ENCODE data around the gene GABARAPL1. TPM values are rescaled to one million over a fixed set of nuclear protein-coding genes. Genes with fewer than 3 reads are reported as not detected.

The GABARAPL1 gene
- total RNA-seq, 1 donor from 2014 or later = 119 TPM

DNA sequence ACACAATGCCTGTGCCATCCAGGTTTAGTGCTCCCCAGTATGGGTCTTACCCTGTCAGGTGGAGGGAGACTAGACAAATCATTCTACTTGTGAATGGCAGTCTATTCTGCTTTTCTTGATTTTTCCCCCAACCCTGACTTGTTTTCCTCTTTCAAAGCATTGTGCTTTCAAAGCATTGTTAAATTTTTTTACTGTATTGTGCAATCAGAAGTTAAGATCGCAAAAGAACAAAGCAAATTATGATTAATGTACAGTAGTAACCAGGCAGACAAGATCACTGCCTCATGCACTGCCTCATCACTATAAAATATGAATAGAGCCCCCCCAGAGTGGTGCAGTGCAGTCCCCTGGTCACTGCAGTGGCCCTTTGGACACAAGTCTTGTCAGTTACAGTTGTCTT is 14.1 kb downstream of the GABARAPL1 start:
- Histone ChIP-seq H3K4me2 (ENCODE audit: low read length) (no peak overlapping the region), H3K27ac (ENCODE audit: low read depth, low read length) (no peak overlapping the region), H3K4me3 (ENCODE audit: insufficient read depth, low read depth, low read length) (no peak overlapping the region), H3K9me3 (ENCODE audit: insufficient read depth, low read depth, low read length) (no peaks in the 10 kb centered on the region), H2AFZ (ENCODE audit: low read depth, low read length) (no peak overlapping the region), H3K9ac (ENCODE audit: low read length) (no peak overlapping the region), H3K27me3 (ENCODE audit: insufficient read depth, low read length) (no peaks in the 10 kb centered on the region), H3K4me1 (ENCODE audit: insufficient read depth, low read length) (no peaks in the 10 kb centered on the region), H4K20me1 (ENCODE audit: insufficient read depth, low read length) (peaks cover 19% of the 10 kb centered on the region), H3K36me3 (ENCODE audit: insufficient read depth, low read length) (peaks cover 27% of the 10 kb centered on the region), H3K79me2 (ENCODE audit: insufficient read depth, low read length) (no peaks in the 10 kb centered on the region)
- Mint-ChIP-seq H3K4me1 (ENCODE audit: low read depth, unreplicated experiment) (peaks cover 3% of the 10 kb centered on the region), H3K36me3 (ENCODE audit: low read depth, unreplicated experiment) (peaks cover 30% of the 10 kb centered on the region), H3K27me3 (ENCODE audit: low read depth, unreplicated experiment) (no peaks in the 10 kb centered on the region), H3K4me3 (ENCODE audit: unreplicated experiment) (no peak overlapping the region), H3K27ac (ENCODE audit: unreplicated experiment) (no peak overlapping the region), H3K9me3 (ENCODE audit: unreplicated experiment) (no peaks in the 10 kb centered on the region)
- TF ChIP-seq, protein P1, sequence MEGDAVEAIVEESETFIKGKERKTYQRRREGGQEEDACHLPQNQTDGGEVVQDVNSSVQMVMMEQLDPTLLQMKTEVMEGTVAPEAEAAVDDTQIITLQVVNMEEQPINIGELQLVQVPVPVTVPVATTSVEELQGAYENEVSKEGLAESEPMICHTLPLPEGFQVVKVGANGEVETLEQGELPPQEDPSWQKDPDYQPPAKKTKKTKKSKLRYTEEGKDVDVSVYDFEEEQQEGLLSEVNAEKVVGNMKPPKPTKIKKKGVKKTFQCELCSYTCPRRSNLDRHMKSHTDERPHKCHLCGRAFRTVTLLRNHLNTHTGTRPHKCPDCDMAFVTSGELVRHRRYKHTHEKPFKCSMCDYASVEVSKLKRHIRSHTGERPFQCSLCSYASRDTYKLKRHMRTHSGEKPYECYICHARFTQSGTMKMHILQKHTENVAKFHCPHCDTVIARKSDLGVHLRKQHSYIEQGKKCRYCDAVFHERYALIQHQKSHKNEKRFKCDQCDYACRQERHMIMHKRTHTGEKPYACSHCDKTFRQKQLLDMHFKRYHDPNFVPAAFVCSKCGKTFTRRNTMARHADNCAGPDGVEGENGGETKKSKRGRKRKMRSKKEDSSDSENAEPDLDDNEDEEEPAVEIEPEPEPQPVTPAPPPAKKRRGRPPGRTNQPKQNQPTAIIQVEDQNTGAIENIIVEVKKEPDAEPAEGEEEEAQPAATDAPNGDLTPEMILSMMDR (IDR thresholded peaks at IDR 0.05; ENCODE audit: insufficient read depth, low read depth, low read length) = no peak
- TF ChIP-seq EZH2 (IDR thresholded peaks at IDR 0.05; ENCODE audit: insufficient read depth, low read length) = no peak
- DNase-seq (ENCODE audit: low read depth) (no peak), FAIRE-seq (no peak)

DNA sequence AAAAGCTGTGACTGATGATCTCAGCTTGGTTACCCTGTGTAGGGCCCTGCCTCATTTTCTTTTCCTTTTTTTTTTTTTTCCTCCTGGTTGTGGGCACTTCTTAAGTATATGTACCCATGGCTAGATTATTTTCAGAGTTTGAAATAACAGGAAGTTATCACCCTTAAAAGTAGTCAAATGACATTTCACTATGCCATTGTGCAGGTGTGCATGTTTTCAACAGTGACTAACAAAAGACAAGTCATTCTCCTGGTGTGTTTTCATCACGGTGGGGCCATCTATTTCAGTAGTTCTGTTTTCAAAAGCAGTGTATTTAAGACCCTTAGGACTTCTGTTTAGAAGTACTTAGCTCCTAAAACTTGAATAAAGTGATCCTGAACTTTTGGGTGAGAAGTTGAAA is 15.0 kb downstream of the GABARAPL1 start:
- H3K36me3 Mint-ChIP-seq (ENCODE audit: low read depth, unreplicated experiment) = peaks cover 24% of the 10 kb centered on the region
- Histone ChIP-seq H3K36me3 (ENCODE audit: insufficient read depth, low read length) (peaks cover 18% of the 10 kb centered on the region), H3K4me1 (ENCODE audit: insufficient read depth, low read length) (no peaks in the 10 kb centered on the region), H4K20me1 (ENCODE audit: insufficient read depth, low read length) (peaks cover 10% of the 10 kb centered on the region), H2AFZ (ENCODE audit: low read depth, low read length) (no peak overlapping the region), H3K79me2 (ENCODE audit: insufficient read depth, low read length) (no peaks in the 10 kb centered on the region), H3K9me3 (ENCODE audit: insufficient read depth, low read depth, low read length) (no peaks in the 10 kb centered on the region), H3K27ac (ENCODE audit: low read depth, low read length) (no peak overlapping the region), H3K27me3 (ENCODE audit: insufficient read depth, low read length) (no peaks in the 10 kb centered on the region), H3K4me2 (ENCODE audit: low read length) (no peak overlapping the region), H3K9ac (ENCODE audit: low read length) (no peak overlapping the region), H3K4me3 (ENCODE audit: insufficient read depth, low read depth, low read length) (no peak overlapping the region)
- no peak overlapping the region for H3K27ac Mint-ChIP-seq (ENCODE audit: unreplicated experiment)
- no peak overlapping the region for H3K4me3 Mint-ChIP-seq (ENCODE audit: unreplicated experiment)
- no peak for DNase-seq (ENCODE audit: low read depth)
- H3K9me3 Mint-ChIP-seq (ENCODE audit: unreplicated experiment) = no peaks in the 10 kb centered on the region
- no peak for FAIRE-seq
- no peaks in the 10 kb centered on the region for H3K27me3 Mint-ChIP-seq (ENCODE audit: low read depth, unreplicated experiment)
- no peak for TF ChIP-seq EZH2 (IDR thresholded peaks at IDR 0.05; ENCODE audit: insufficient read depth, low read length)
- TF ChIP-seq, protein P1 (IDR thresholded peaks at IDR 0.05; ENCODE audit: insufficient read depth, low read depth, low read length) = no peak
- peaks cover 3% of the 10 kb centered on the region for H3K4me1 Mint-ChIP-seq (ENCODE audit: low read depth, unreplicated experiment)

DNA sequence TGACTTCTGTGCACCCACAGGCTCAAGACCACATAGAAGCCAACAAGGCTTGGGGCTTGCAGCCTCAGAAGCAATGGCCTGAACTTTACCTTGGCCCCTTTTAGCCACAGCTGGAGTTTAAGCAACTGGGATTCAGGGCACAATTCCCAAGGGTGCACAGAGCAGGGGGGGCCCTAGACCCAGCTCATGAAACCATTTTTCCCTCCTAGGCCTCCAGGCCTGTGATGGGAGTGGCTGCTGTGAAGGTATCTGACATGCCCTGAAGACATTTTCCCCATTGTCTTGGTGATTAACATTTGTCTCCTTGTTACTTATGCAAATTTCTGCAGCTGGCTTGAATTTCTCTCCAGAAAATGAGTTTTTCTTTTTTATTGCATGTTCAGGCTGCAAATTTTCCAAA is 21.9 kb downstream of the GABARAPL1 start:
- Mint-ChIP-seq H3K4me3 (ENCODE audit: unreplicated experiment) (no peak overlapping the region), H3K36me3 (ENCODE audit: low read depth, unreplicated experiment) (peaks cover 25% of the 10 kb centered on the region), H3K4me1 (ENCODE audit: low read depth, unreplicated experiment) (peaks cover 5% of the 10 kb centered on the region), H3K9me3 (ENCODE audit: unreplicated experiment) (peaks cover 12% of the 10 kb centered on the region), H3K27me3 (ENCODE audit: low read depth, unreplicated experiment) (no peaks in the 10 kb centered on the region), H3K27ac (ENCODE audit: unreplicated experiment) (no peak overlapping the region)
- H3K9ac ChIP-seq (ENCODE audit: low read length) = no peak overlapping the region
- FAIRE-seq = no peak
- TF ChIP-seq, protein P1 (IDR thresholded peaks at IDR 0.05; ENCODE audit: insufficient read depth, low read depth, low read length) = no peak
- TF ChIP-seq EZH2 (IDR thresholded peaks at IDR 0.05; ENCODE audit: insufficient read depth, low read length) = no peak
- H3K4me2 ChIP-seq (ENCODE audit: low read length) = no peak overlapping the region
- no peaks in the 10 kb centered on the region for H3K36me3 ChIP-seq (ENCODE audit: insufficient read depth, low read length)
- no peaks in the 10 kb centered on the region for H4K20me1 ChIP-seq (ENCODE audit: insufficient read depth, low read length)
- no peak overlapping the region for H3K27ac ChIP-seq (ENCODE audit: low read depth, low read length)
- no peak for DNase-seq (ENCODE audit: low read depth)
- no peaks in the 10 kb centered on the region for H3K27me3 ChIP-seq (ENCODE audit: insufficient read depth, low read length)
- peaks cover 3% of the 10 kb centered on the region for H3K9me3 ChIP-seq (ENCODE audit: insufficient read depth, low read depth, low read length)
- no peak overlapping the region for H3K4me3 ChIP-seq (ENCODE audit: insufficient read depth, low read depth, low read length)
- H2AFZ ChIP-seq (ENCODE audit: low read depth, low read length) = no peak overlapping the region
- H3K79me2 ChIP-seq (ENCODE audit: insufficient read depth, low read length) = no peaks in the 10 kb centered on the region
- no peaks in the 10 kb centered on the region for H3K4me1 ChIP-seq (ENCODE audit: insufficient read depth, low read length)
